ENCODE measurements around the gene PIP4K2A.
A peak's percentile ranks its signal among the peaks of the same experiment; 100 is the strongest.
"Not testable (repeated sequence)": the region's sequence is repeated elsewhere in the genome, so short reads cannot be mapped to it uniquely, and the experiment has no call there.

Gene PIP4K2A

DNA sequence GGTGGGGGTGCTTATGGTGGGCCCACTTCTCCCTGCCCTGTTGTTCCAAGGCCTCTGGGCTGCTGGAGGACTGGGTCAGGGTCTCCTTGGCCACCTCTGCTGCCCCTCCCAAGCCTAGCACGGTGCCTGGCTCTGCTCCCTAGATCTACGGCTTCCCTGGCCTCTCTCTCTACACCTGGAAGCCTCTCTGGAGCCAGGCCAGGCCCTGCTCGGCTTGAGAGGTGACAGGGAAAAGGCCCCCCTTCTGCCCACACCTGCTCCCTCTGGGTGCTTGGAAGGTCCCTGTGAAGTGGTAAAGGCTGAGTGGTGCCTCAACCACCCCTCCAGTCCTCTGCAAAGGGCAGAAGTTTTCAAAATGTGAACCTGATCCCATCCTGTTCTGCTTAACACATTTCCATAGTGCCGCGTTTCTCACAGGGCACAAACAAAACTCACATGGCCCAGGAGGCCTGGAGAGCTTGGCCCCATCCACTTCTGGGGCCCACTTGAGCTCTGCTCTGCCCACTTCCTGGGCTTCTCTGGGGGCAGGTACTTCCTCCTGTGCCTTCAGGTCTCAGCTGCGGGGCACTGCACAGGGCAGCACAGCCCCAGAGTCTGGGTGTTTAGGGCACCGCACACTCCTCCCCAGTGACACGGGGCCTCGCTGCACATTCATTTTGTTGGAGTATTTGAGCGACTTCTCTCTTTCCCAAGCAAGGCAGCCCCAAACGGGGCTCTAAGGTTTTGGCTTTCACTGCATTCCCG lies 169.9 kb downstream of the PIP4K2A start:
- no peak for DNase-seq

GRCh38 chr10:22542773-22543172 lies 171.6 kb downstream of the PIP4K2A start:
- DNase-seq: no peak

GRCh38 chr10:22541900-22542299 lies 172.5 kb downstream of the PIP4K2A start:
- no peak for DNase-seq

DNA sequence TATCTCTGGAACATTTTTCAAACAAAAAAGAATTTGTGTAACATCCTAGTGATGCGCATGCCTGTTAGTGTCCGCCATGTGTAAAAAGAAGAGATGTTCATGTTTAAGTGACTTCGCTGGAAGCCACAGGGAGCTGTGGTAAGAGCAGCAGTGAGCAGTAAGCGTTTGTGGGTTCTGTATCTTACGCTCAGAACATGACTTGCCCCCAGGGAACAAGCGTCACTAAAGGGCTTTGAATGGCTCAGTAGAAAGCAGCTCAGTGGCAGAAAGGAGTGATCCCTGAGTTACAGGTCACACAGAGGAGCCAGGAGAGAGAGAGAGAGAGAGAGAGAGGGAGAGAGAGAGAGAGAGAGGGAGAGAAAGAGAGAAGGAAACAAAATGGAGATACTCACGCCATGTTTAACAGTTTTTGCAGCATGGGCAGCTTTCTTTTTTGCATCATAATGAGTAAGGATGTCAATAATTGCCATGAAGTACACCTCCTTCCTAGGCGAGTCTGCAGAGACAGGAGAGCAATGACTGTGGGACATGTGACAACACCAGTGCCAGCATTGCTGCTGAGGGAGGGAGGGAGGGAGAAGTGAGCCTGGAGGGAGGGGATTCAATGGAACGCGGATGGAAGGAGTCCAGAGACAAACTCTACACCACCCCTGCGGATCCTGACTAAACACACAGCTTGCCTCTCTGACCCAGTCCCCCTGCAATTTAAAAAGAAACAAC lies 174.6 kb downstream of the PIP4K2A start:
- DNase-seq: no peak

- DNase-seq: no peak
These were observed 176.6 kb downstream of the PIP4K2A start for GRCh38 chr10:22537810-22538209.

GRCh38 chr10:22536620-22537019 lies 177.8 kb downstream of the PIP4K2A start:
- DNase-seq: no peak

DNA sequence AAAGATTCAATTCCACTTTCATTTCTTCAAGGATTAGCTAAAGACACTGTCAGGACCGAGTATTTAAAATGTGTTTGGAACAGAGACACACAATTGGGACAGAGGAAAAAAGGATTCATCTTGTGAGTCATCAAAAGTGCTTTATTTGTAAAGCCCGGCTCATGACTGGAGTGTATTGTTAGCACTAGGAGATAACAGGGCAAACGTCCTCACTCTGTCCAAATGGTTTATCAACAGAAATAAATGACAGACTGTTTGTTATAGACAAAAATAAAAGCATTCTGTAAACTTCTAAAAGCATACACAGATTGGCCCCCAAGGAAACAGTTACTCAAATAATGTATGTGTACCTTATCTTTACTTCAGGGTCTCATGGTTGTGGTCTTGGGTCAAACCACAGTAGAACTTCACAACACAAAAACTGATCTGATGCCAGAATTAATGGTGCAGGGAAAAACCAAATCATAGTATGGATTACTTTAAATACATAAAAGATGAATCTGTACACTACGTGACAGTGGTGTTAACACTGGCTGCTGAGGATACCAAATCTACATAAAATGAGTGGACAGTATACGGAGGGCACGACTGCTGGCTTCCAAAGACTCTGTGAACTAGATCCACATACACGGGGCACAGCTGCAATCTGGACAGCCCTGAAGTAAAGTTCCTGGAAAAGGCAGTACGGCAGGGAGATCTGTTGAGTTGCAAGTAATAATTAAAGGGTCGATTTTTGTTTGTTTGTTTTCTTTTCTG lies 179.4 kb downstream of the PIP4K2A start:
- no peak for DNase-seq

GRCh38 chr10:22531441-22531840 lies 182.9 kb downstream of the PIP4K2A start:
- no peak for DNase-seq

DNA sequence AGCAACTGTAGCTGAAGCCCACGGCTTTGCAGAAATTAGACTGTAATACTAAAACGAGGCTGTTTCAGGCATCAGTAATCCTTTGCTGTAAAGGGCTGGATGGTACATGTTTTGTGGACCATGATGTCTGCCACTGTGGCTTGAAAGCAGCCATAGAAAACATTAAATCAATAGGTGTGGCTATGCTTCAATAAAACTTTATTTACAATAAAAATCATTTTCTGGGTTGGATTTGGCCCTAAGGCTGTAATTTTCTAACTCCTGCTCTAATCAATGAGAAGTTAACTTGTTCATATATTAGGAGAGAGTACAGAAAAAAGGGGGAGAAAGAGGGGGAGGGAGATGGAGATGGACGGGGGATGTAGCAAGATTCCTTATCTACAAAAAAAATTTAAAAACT lies 183.4 kb downstream of the PIP4K2A start:
- no peak for DNase-seq

DNA sequence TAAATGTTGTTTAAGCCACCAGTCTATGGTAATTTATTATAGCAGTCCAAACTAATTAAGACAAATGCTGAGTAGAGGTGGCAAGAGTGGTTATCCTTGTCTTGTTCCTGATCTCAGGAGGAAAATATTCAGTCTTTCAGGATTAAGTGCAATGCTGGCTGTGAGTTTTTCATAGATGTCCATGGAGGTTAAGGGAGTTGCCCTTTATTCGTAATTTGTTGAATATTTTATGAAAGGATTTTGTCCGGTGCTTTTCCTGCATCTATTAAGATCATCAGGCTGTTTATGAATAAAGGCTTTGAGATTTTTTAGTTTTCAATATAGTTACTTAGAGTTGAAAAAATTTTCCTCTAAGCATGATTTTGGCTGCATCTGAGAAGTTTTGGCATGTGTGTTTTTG lies 186.9 kb downstream of the PIP4K2A start:
- DNase-seq: no peak

DNA sequence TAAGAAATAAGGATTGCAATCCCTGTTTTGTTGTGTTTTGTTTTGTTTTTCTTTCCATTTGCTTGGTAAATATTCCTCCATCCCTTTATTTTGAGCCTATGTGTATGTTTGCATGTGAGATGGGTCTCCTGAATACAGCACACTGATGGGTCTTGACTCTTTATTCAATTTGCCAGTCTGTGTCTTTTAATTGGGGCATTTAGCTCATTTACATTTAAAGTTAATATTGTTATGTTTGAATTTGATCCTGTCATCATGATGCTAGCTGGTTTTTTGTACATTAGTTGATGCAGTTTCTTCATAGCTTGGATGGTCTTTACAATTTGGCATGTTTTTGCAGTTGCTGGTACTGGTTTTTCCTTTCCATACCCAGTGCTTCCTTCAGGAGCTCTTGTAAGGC lies 190.0 kb downstream of the PIP4K2A start:
- not testable (repeated sequence) for DNase-seq

GRCh38 chr10:22520645-22521044 lies 193.7 kb downstream of the PIP4K2A start:
- DNase-seq: not testable (repeated sequence)

DNA sequence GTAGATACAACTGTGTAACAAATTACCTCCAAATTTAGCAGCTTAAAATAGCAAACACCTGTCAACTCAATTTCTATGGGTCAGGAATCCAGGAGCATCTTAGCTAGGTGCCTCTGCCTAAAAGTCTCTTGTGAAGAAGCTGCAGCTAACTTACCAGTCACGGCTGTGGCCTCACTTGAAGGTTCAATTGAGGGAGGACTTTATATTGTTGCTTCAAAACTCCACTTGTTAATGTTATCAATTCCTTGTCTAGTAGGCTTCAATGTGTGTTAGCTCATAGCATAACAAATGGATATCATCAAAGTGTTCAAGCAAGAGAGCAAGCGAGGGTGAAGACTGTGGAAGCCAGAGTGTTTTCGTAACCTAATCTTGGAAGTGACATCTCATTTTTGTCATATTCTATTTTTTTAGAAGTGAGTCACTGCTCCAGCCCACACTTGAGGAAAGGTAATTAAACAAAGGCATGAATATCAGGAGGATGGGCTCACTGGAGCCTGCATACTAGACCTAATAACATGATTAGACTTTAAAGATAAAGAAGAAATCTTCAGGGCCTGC lies 196.1 kb downstream of the PIP4K2A start:
- peak; percentile 15 for DNase-seq

GRCh38 chr10:22515009-22515408 lies 199.4 kb downstream of the PIP4K2A start:
- no peak for DNase-seq

DNA sequence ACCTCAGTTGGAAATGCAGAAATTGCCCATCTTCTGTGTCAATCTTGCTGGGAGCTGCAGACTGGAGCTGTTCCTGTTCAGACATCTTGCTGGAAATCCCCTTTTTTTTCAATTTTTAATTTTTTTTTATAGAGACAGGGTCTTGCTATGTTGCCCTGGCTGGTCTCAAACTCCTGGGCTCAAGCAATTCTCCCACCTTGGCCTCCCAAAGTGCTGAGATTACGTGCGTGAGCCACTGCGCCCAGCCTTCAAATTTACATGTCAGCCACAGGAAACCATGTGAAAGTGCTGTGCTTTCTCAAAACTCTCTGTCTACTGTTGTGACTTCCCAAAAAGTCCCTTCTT lies 200.0 kb downstream of the PIP4K2A start:
- DNase-seq: not testable (repeated sequence)

GRCh38 chr10:22513483-22514413 lies 200.6 kb downstream of the PIP4K2A start:
- DNase-seq: not testable (repeated sequence)

GRCh38 chr10:22512015-22512414 lies 202.4 kb downstream of the PIP4K2A start:
- not testable (repeated sequence) for DNase-seq

GRCh38 chr10:22508214-22508613 lies 206.2 kb downstream of the PIP4K2A start:
- not testable (repeated sequence) for DNase-seq

GRCh38 chr10:22505911-22506685 lies 208.3 kb downstream of the PIP4K2A start:
- DNase-seq: no peak

GRCh38 chr10:22504766-22505165 lies 209.6 kb downstream of the PIP4K2A start:
- DNase-seq: no peak

DNA sequence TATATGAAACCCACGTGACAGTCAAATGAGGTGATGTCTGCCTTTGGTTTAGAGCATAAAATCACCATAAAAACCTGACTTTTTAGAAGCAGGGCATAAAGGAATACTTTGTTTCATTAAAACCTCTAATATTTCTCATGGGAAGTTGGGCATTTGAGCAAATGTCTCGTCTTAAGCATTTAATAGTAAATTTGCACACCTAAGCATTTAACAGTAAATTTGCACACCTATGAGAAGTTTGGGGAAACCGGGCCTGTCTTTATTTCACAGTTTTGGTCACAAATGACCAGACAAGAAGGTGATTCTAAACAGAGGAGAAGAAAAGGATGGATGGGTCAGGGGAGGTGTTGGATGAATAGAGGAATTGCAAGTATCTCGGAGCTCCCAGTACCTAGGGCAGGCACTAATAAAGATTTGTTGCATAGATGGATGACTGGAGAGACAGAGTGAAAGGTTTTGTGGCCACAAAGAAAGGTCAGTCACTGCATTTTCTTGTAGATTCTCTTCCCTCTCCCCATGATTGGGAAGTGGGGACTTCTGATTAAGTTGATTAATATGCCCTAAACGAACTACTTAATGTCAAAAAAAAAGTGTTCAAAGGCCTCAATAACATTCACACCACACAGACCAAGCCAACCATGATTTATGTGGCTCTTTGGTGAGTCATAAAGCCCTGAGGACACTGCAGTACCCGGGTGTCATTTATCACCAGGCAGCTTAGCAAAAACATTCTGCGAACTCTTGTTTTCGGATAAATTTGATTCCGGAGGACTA lies 210.9 kb downstream of the PIP4K2A start:
- no peak for DNase-seq

Measured in COR-L47 (cell line).